Neural cell (in vitro differentiated cells): ENCODE data around the gene STPG3.

Experiments used
- EP300 ChIP-seq: fragments of 450-650 bp; conservative IDR thresholded peaks from 2 replicates; pipeline ENCODE4 v1.6.1; 2014; ENCODE audit warnings: antibody characterized with exemption, mild to moderate bottlenecking, moderate library complexity; ENCODE audit not compliant: poor library complexity, severe bottlenecking
- EZH2 ChIP-seq: fragments of 200-600, 300-800 bp; shearing (Covaris generic), sonication (generic); IDR thresholded peaks from 2 replicates; pipeline ENCODE4 v1.6.1; 2014; ENCODE audit warnings: antibody characterized with exemption, low read length, borderline replicate concordance, mild to moderate bottlenecking; ENCODE audit not compliant: insufficient read depth, poor library complexity, severe bottlenecking
- MXI1 ChIP-seq: fragments of 450-650 bp; conservative IDR thresholded peaks from 2 replicates; pipeline ENCODE4 v1.6.1; 2014; ENCODE audit warnings: antibody characterized with exemption, mild to moderate bottlenecking; ENCODE audit not compliant: poor library complexity, severe bottlenecking
- TAF1 ChIP-seq: IDR thresholded peaks from 2 replicates; pipeline ENCODE4 v1.6.1; 2012; ENCODE audit warnings: low read depth
- TF ChIP-seq, protein P1 (sequence below): fragments of 450-650 bp; IDR thresholded peaks from 2 replicates; pipeline ENCODE4 v1.5.1; 2014; ENCODE audit warnings: antibody characterized with exemption, mild to moderate bottlenecking, moderate library complexity; ENCODE audit not compliant: poor library complexity, severe bottlenecking
- TF ChIP-seq, protein P2 (sequence below): IDR thresholded peaks from 2 replicates; pipeline ENCODE4 v1.6.1; 2012; ENCODE audit warnings: borderline replicate concordance

DNA sequence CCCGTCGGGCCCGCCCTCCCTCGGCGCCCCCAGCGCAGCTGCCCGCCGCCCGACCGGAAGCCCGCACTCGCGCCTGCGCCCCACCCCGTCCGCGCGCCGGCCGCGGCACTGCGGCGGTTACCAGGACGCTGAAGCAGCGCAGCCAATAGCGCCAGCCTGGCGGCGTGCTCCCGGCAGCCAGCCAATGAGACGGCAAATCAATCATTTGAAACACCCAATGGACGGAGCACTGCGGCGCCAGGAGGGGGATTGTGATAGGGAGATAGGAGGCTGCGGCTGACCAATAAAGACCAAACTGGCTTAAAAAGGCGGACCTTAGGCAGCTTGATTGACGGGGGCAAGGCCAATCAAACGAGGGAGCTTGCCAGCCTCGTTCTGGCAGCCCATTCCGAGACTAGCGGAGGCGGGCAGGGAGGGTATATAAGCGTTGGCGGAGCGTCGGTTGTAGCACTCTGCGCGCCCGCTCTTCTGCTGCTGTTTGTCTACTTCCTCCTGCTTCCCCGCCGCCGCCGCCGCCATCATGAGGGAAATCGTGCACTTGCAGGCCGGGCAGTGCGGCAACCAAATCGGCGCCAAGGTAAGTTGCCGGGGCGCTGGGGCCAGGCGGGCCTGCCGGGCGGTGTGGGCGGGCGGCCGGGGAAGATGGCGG is 10.1 kb upstream of the STPG3 start, which contains the start of gene TUBB4B:
- TF ChIP-seq MXI1 (peak; percentile 38), EP300 (no peak), TAF1 (peak; percentile 99), EZH2 (no peak)
- TF ChIP-seq, protein P1, sequence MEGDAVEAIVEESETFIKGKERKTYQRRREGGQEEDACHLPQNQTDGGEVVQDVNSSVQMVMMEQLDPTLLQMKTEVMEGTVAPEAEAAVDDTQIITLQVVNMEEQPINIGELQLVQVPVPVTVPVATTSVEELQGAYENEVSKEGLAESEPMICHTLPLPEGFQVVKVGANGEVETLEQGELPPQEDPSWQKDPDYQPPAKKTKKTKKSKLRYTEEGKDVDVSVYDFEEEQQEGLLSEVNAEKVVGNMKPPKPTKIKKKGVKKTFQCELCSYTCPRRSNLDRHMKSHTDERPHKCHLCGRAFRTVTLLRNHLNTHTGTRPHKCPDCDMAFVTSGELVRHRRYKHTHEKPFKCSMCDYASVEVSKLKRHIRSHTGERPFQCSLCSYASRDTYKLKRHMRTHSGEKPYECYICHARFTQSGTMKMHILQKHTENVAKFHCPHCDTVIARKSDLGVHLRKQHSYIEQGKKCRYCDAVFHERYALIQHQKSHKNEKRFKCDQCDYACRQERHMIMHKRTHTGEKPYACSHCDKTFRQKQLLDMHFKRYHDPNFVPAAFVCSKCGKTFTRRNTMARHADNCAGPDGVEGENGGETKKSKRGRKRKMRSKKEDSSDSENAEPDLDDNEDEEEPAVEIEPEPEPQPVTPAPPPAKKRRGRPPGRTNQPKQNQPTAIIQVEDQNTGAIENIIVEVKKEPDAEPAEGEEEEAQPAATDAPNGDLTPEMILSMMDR, result no peak
- TF ChIP-seq, protein P2, sequence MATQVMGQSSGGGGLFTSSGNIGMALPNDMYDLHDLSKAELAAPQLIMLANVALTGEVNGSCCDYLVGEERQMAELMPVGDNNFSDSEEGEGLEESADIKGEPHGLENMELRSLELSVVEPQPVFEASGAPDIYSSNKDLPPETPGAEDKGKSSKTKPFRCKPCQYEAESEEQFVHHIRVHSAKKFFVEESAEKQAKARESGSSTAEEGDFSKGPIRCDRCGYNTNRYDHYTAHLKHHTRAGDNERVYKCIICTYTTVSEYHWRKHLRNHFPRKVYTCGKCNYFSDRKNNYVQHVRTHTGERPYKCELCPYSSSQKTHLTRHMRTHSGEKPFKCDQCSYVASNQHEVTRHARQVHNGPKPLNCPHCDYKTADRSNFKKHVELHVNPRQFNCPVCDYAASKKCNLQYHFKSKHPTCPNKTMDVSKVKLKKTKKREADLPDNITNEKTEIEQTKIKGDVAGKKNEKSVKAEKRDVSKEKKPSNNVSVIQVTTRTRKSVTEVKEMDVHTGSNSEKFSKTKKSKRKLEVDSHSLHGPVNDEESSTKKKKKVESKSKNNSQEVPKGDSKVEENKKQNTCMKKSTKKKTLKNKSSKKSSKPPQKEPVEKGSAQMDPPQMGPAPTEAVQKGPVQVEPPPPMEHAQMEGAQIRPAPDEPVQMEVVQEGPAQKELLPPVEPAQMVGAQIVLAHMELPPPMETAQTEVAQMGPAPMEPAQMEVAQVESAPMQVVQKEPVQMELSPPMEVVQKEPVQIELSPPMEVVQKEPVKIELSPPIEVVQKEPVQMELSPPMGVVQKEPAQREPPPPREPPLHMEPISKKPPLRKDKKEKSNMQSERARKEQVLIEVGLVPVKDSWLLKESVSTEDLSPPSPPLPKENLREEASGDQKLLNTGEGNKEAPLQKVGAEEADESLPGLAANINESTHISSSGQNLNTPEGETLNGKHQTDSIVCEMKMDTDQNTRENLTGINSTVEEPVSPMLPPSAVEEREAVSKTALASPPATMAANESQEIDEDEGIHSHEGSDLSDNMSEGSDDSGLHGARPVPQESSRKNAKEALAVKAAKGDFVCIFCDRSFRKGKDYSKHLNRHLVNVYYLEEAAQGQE, result peak; percentile 99
